ENCODE measurements around the gene TBC1D21. TPM values are rescaled to one million over a fixed set of nuclear protein-coding genes. Genes with fewer than 3 reads are reported as not detected.
"Not testable (repeated sequence)": the region's sequence is repeated elsewhere in the genome, so short reads cannot be mapped to it uniquely, and the experiment has no call there.

Gene TBC1D21
- total RNA-seq, 1 donor from 2014 or later = not detected

DNA sequence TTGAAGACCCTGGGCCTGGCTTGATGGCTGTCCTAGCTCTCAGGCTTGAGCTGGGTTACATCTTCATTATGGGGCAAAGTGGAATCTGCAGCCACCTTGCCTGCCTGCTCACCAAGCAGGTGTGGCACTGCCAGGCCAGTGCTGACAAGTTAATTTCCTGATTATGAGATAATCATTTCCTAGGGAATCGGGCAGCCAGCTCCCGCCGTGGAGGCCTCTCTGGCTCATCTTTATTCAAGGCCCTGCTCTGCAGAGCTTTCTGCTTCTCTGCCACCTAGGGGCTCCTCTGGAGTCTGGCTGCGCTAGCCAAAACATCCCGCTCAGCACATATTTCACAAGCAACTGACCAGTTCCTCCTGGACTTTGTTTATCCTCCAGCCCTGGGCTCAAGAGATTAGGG, 62.8 kb downstream of the TBC1D21 start:
- Mint-ChIP-seq H3K9me3 (no peaks in the 10 kb centered on the region), H3K36me3 (ENCODE audit: low read depth) (no peaks in the 10 kb centered on the region), H3K27ac (no peak overlapping the region), H3K4me1 (ENCODE audit: low read depth) (no peaks in the 10 kb centered on the region), H3K27me3 (ENCODE audit: insufficient read depth) (peaks cover 2% of the 10 kb centered on the region), H3K4me3 (no peak overlapping the region)
- DNase-seq (ENCODE audit: low spot score) = no peak
- intact Hi-C loops (cut with micrococcal nuclease) = no loop called here

DNA sequence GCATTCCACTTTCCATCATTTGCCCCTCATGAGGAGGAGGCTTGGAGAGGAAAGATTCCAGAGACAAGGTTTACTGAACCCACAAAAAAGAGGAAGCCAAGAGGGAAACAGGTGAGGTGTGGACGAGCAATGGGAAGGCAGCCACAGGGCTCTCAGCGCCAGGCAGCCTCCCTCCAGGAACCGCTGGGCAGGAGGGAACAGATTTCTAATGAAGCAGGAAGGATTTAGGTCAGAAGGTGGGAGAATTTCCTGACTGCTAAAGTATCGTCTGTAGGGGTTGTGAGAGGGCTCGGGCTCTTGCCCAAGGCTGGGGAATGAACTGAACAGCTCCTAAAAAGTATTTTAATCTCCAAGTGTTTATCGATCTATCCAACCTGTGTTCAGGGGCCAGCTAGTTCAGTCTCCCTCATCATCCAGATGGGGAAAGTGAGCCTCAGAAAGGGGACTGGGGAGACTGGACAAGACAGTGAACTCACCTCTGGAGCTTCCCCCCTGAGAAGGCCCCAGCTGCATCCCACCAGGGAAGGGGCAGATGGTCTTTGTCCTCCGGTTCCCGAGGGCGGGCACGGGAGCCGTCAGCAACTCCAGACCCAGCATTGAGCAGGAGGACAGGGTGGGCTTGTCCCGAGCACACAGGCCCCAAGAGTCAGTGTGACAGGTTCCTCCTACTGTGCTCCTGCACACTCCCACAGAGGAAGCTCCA, 63.4 kb downstream of the TBC1D21 start:
- Mint-ChIP-seq H3K9me3 (no peaks in the 10 kb centered on the region), H3K4me3 (no peak overlapping the region), H3K36me3 (ENCODE audit: low read depth) (no peaks in the 10 kb centered on the region), H3K27me3 (ENCODE audit: insufficient read depth) (peaks cover 2% of the 10 kb centered on the region), H3K27ac (no peak overlapping the region), H3K4me1 (ENCODE audit: low read depth) (peaks cover under 1% of the 10 kb centered on the region)
- intact Hi-C loops (cut with micrococcal nuclease) = no loop called here
- DNase-seq (ENCODE audit: low spot score) = no peak

DNA sequence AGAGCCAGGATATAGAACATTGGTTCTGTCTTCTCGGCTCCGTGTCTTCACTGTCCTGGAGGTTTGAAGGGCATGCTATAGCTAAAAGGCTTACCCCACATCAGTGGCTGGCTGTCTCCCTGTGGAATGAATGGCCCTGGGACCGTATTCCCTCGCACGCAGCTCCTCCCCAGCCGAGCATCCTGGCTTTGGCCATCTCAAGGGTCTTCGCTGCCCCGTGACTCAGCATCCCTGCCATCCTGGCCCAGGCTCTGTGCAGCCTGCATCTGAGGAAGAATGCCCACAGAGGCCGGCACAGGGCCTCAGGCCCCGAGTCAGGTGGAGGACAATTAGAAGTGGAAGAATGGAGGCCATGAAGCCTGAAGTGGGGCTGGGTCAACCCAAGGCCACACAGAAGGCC, 63.9 kb downstream of the TBC1D21 start:
- H3K27me3 Mint-ChIP-seq (ENCODE audit: insufficient read depth) = peaks cover 3% of the 10 kb centered on the region
- H3K27ac Mint-ChIP-seq = no peak overlapping the region
- no peaks in the 10 kb centered on the region for H3K36me3 Mint-ChIP-seq (ENCODE audit: low read depth)
- H3K4me3 Mint-ChIP-seq = no peak overlapping the region
- H3K4me1 Mint-ChIP-seq (ENCODE audit: low read depth) = peaks cover 7% of the 10 kb centered on the region
- no peaks in the 10 kb centered on the region for H3K9me3 Mint-ChIP-seq
- DNase-seq (ENCODE audit: low spot score) = no peak
- intact Hi-C loops (cut with micrococcal nuclease) = no loop called here

GRCh38 chr15:73937726-73938125, 64.4 kb downstream of the TBC1D21 start:
- no peak for DNase-seq (ENCODE audit: low spot score)
- Mint-ChIP-seq H3K9me3 (no peaks in the 10 kb centered on the region), H3K27me3 (ENCODE audit: insufficient read depth) (peaks cover 1% of the 10 kb centered on the region), H3K27ac (no peak overlapping the region), H3K4me3 (no peak overlapping the region), H3K36me3 (ENCODE audit: low read depth) (no peaks in the 10 kb centered on the region), H3K4me1 (ENCODE audit: low read depth) (peaks cover 11% of the 10 kb centered on the region)
- intact Hi-C loops (cut with micrococcal nuclease) = no loop called here

DNA sequence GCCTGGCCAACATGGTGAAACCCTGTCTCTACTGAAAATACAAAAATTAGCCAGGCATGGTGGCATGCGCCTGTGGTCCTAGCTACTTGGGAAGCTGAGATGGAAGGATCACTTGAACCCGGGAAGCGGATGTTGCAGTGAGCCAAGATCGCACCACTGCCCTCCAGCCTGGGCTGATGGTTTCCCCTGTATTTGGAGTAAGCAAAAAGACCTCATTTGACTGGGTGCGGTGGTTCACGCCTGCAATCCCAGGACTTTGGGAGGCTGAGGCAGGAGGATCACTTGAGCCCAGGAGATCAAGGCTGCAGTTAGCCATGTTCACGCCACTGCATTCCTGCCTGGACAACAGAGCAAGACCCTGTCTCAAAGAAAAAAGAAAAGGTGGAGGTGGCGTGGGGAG, 65.2 kb downstream of the TBC1D21 start:
- peaks cover 11% of the 10 kb centered on the region for H3K4me1 Mint-ChIP-seq (ENCODE audit: low read depth)
- H3K27ac Mint-ChIP-seq; H3K36me3 Mint-ChIP-seq (ENCODE audit: low read depth); H3K4me3 Mint-ChIP-seq; H3K9me3 Mint-ChIP-seq; H3K27me3 Mint-ChIP-seq (ENCODE audit: insufficient read depth); DNase-seq (ENCODE audit: low spot score); intact Hi-C loops (cut with micrococcal nuclease): not testable (repeated sequence)

Other genes starting within 250 kb of the TBC1D21 start
- gene NPTN, start 240.2 kb upstream of the TBC1D21 start, total RNA-seq = 91.1 and 91.2 TPM in 2 replicates
- gene CD276, start 189.2 kb upstream of the TBC1D21 start, total RNA-seq = 29.0 and 29.2 TPM in 2 replicates
- gene INSYN1, start 120.2 kb upstream of the TBC1D21 start, total RNA-seq = not detected in 2 replicates
- gene LOXL1, start 52.9 kb downstream of the TBC1D21 start, total RNA-seq = 0.34 and 1.3 TPM in 2 replicates
- gene STOML1, start 118.7 kb downstream of the TBC1D21 start, total RNA-seq = 10.6 and 11.6 TPM in 2 replicates
- gene PML, start 121.2 kb downstream of the TBC1D21 start, total RNA-seq = 62.0 and 63.6 TPM in 2 replicates
- not detected in 2 replicates for gene GOLGA6A, start 209.0 kb downstream of the TBC1D21 start, total RNA-seq

Data from activated T-helper 1 cell treated with anti-CD3 and anti-CD28 coated beads, Interleukin-12 subunit alpha, Interleukin-12 subunit beta, Interleukin-2, Interleukin-4 antibody, amounts not matched to agents 30 ng/mL and 10 ng/mL and 1 ng/mL, durations not matched to agents 14 hours and 24 hours and 36 hours (primary cell).